K562 (cell line): ENCODE results near the gene OPA3. TPM values are rescaled to one million over a fixed set of nuclear protein-coding genes. Genes with fewer than 3 reads are reported as not detected.

Experiments used
- EZH2 ChIP-seq: IDR thresholded peaks from 2 replicates; pipeline ENCODE4 v1.6.1; 2012; ENCODE audit warnings: low read depth, mild to moderate bottlenecking, inconsistent platforms, low read length, borderline replicate concordance
- FOXO4 ChIP-seq: fragments of 450-650 bp; formaldehyde crosslinking; IDR thresholded peaks from 2 replicates; pipeline ENCODE4 v1.4.0; 2020; ENCODE audit warnings: mild to moderate bottlenecking, moderate library complexity
- HES1 ChIP-seq: fragments of 450-650 bp; IDR thresholded peaks from 2 replicates; pipeline ENCODE4 v1.6.1; 2016; ENCODE audit warnings: low read depth, mild to moderate bottlenecking, moderate library complexity
- HINFP ChIP-seq: fragments of 450-650 bp; conservative IDR thresholded peaks from 2 replicates; pipeline ENCODE4 v1.6.1; 2016; ENCODE audit warnings: missing genetic modification characterization, low read depth, mild to moderate bottlenecking, control low read depth, missing compliant biosample characterization
- NCOR1 ChIP-seq: fragments of 450-650 bp; IDR thresholded peaks from 2 replicates; pipeline ENCODE4 v1.6.1; 2016; ENCODE audit warnings: mild to moderate bottlenecking, moderate library complexity
- PURB ChIP-seq: sonication (generic); formaldehyde crosslinking; IDR thresholded peaks from 2 replicates; pipeline ENCODE4 v1.9.0; 2021; ENCODE audit warnings: low read depth, mild to moderate bottlenecking, missing genetic modification reagents
- RBM17 ChIP-seq: fragments of 200-400 bp; formaldehyde crosslinking; IDR thresholded peaks from 2 replicates; pipeline ENCODE4 v1.6.1; 2017; ENCODE audit warnings: low read depth, mild to moderate bottlenecking, low read length, borderline replicate concordance
- RFX7 ChIP-seq: fragments of 250-450 bp; sonication (Bioruptor Pico); IDR thresholded peaks from 2 replicates; pipeline ENCODE4 v1.5.1; 2021; ENCODE audit warnings: mild to moderate bottlenecking
- SIN3B ChIP-seq: fragments of 450-650 bp; IDR thresholded peaks from 2 replicates; pipeline ENCODE4 v1.6.1; 2017; ENCODE audit warnings: low read depth, mild to moderate bottlenecking, moderate library complexity
- SMARCA5 ChIP-seq: fragments of 450-650 bp; IDR thresholded peaks from 2 replicates; pipeline ENCODE4 v1.6.1; 2016
- SNAPC5 ChIP-seq: fragments of 250-450 bp; sonication (Bioruptor Pico); IDR thresholded peaks from 2 replicates; pipeline ENCODE4 v1.8.0; 2021; ENCODE audit warnings: moderate library complexity, mild to moderate bottlenecking, inconsistent platforms
- TAF9B ChIP-seq: fragments of 450-650 bp; IDR thresholded peaks from 2 replicates; pipeline ENCODE4 v1.6.1; 2018; ENCODE audit warnings: mild to moderate bottlenecking; ENCODE audit not compliant: partially characterized antibody
- ZBTB9 ChIP-seq: fragments of 450-650 bp; formaldehyde crosslinking; IDR thresholded peaks from 2 replicates; pipeline ENCODE4 v1.4.0; 2020; ENCODE audit warnings: mild to moderate bottlenecking, moderate library complexity
- ZKSCAN1 ChIP-seq: fragments of 150-350 bp; IDR thresholded peaks from 2 replicates; pipeline ENCODE4 v1.6.1; 2016; ENCODE audit warnings: low read depth, low read length
- ZNF24 ChIP-seq: fragments of 450-650 bp; IDR thresholded peaks from 2 replicates; pipeline ENCODE4 v1.6.1; 2016
- ZNF280A ChIP-seq: fragments of 450-650 bp; IDR thresholded peaks from 2 replicates; pipeline ENCODE4 v1.6.1; 2018; ENCODE audit warnings: mild to moderate bottlenecking, low read depth; ENCODE audit not compliant: partially characterized antibody
- ZNF41 ChIP-seq: fragments of 250-450 bp; sonication (Bioruptor Pico); conservative IDR thresholded peaks from 2 replicates; pipeline ENCODE4 v1.4.0; 2020; ENCODE audit warnings: mild to moderate bottlenecking
- polyA plus RNA-seq, 8 experiments: library from polyadenylated mRNA; depleted of rRNA in 4 of 8; stranded (reverse) in 5 of 8; unstranded in 3 of 8; fragments of >200 nt; fragmentation: Nextera tagmentation in 2 of 8; fragmentation: Illumina TruSeq in 1 of 8; extraction: Ambion mirVana in 2 of 8; extraction: Trizol in 1 of 8; gene quantifications; 2 replicates each; pipeline versions ENCODE4 v1.2.1 to v1.2.3, GENCODE V29; 2011 to 2014; ENCODE audit warnings: inconsistent platforms in 1 of 8, missing spikeins in 1 of 8
- total RNA-seq, 7 experiments: library from RNA; depleted of rRNA in 6 of 7; stranded (reverse); fragments of >200 nt in 6 of 7; fragmentation: Illumina TruSeq in 2 of 7; extraction: Trizol in 2 of 7; gene quantifications; 2 replicates each; pipeline versions ENCODE4 v1.2.1 to v1.2.3, GENCODE V29; 2011 to 2021; ENCODE audit warnings: low replicate concordance in 1 of 7

The OPA3 gene
- total and polyA plus RNA-seq, 9 of the 15 experiments (the other 6 are each of a cell fraction or from before 2014, with no cell fraction given) = 1.4 to 18.8 (median 9.0) TPM

GRCh38 chr19:45478454-45479238 lies 106.0 kb downstream of the OPA3 start (continued):
- TF ChIP-seq ZNF280A = no peak
- TF ChIP-seq RFX7 (CRISPR knock-in tag) = no peak
- TF ChIP-seq SMARCA5 = peak; percentile 90
- no peak for TF ChIP-seq RBM17
- TF ChIP-seq SIN3B = 0 out of 2 replicates have a peak, but pooled peaks have one; percentile 54
- no peak for TF ChIP-seq HES1
- TF ChIP-seq SNAPC5 (CRISPR knock-in tag) = peak; percentile 99
- TF ChIP-seq ZNF41 (CRISPR knock-in tag) = no peak
- no peak; the same call in 1 of the 2 replicates for TF ChIP-seq HINFP
- TF ChIP-seq EZH2 = no peak
- peak; percentile 43 for TF ChIP-seq NCOR1
- no peak for TF ChIP-seq FOXO4 (CRISPR knock-in tag)
- TF ChIP-seq ZBTB9 (CRISPR knock-in tag) = peak; percentile 63; the same call in 1 of the 2 replicates
- TF ChIP-seq PURB (CRISPR knock-in tag) = no peak
- peak; percentile 51; the same call in 1 of the 2 replicates for TF ChIP-seq ZKSCAN1
- 0 out of 2 replicates have a peak, but pooled peaks have one; percentile 60 for TF ChIP-seq ZNF24
- peak; percentile 46 for TF ChIP-seq TAF9B
- TF ChIP-seq, all 486 proteins: peak for 170
